NB4 (cell line): ENCODE results near the gene CLIC1.

Experiments
- CTCF ChIP-seq: IDR thresholded peaks from one replicate; pipeline ENCODE4 v1.5.1; 2012; ENCODE audit warnings: low read depth, low read length
- MAX ChIP-seq: IDR thresholded peaks from 2 replicates; pipeline ENCODE4 v1.6.1; 2011; ENCODE audit warnings: low read depth, low read length

- no peak for TF ChIP-seq CTCF
- TF ChIP-seq MAX: no peak
Observed at GRCh38 chr6:31710523-31711219, 25.7 kb downstream of the CLIC1 start.
